HEK293 (cell line): ENCODE results near the gene ZFP2.
A peak's percentile ranks its signal among the peaks of the same experiment; 100 is the strongest.
"Not testable (repeated sequence)": the region's sequence is repeated elsewhere in the genome, so short reads cannot be mapped to it uniquely, and the experiment has no call there.

Experiments
- CTCF ChIA-PET: fragments of 350-600 bp; formaldehyde crosslinking; extraction: SDS; loops from one replicate; lab custom pipeline; 2021; ENCODE audit warnings: antibody characterized with exemption; lab: Yijun Ruan, JAX
- POLR2A ChIA-PET: fragments of 300-600 bp; formaldehyde crosslinking; extraction: SDS; loops from one replicate; lab custom pipeline; 2020; ENCODE audit warnings: antibody characterized with exemption, inconsistent platforms; lab: Yijun Ruan, JAX
- H3K27ac ChIP-seq: fragments of 200-500 bp; sonication (Bioruptor generic); 2 replicates; pipeline ENCODE4 v1.5.1; 2014; ENCODE audit warnings: low read depth, low read length, control low read depth, inconsistent platforms; ENCODE audit errors: extremely low read depth
- H3K36me3 ChIP-seq, 2 experiments: fragments of 200-500 bp in 1 of 2; sonication (Bioruptor generic) in 1 of 2; 1 replicate in 1 of 2; 2 replicates in 1 of 2; pipeline ENCODE4 v1.5.1; 2014 to 2017; ENCODE audit warnings: inconsistent platforms in 2 of 2, low read length in 2 of 2; ENCODE audit not compliant: control insufficient read depth in 2 of 2, insufficient read depth in 1 of 2
- H3K4me1 ChIP-seq: fragments of 200-500 bp; sonication (Bioruptor generic); 2 replicates; pipeline ENCODE4 v1.5.1; 2014; ENCODE audit warnings: mild to moderate bottlenecking, low read length, inconsistent platforms; ENCODE audit not compliant: control insufficient read depth, insufficient read depth
- H3K4me3 ChIP-seq: 2 replicates; pipeline ENCODE4 v1.5.1; 2011; ENCODE audit warnings: low read depth, mild to moderate bottlenecking, control low read depth, low read length, moderate library complexity
- H3K9me3 ChIP-seq: fragments of 200-500 bp; sonication (Bioruptor generic); 2 replicates; pipeline ENCODE4 v1.5.1; 2014; ENCODE audit warnings: low read depth, low read length, inconsistent platforms; ENCODE audit not compliant: control insufficient read depth, insufficient read depth
- PATZ1 ChIP-seq: fragments of 450-650 bp; formaldehyde crosslinking; IDR thresholded peaks from 2 replicates; pipeline ENCODE4 v1.5.1; 2016; ENCODE audit warnings: missing biosample characterization, missing genetic modification characterization
- WT1 ChIP-seq: fragments of 450-650 bp; formaldehyde crosslinking; IDR thresholded peaks from 2 replicates; pipeline ENCODE4 v1.5.1; 2016; ENCODE audit warnings: missing biosample characterization, missing genetic modification characterization
- ZBTB11 ChIP-seq: fragments of 450-650 bp; formaldehyde crosslinking; conservative IDR thresholded peaks from 2 replicates; pipeline ENCODE4 v1.5.1; 2016; ENCODE audit warnings: low read depth, missing biosample characterization, missing genetic modification characterization
- ZBTB17 ChIP-seq: fragments of 450-650 bp; formaldehyde crosslinking; IDR thresholded peaks from 2 replicates; pipeline ENCODE4 v1.5.1; 2016; ENCODE audit warnings: missing biosample characterization, missing genetic modification characterization
- ZNF223 ChIP-seq: fragments of 450-650 bp; formaldehyde crosslinking; IDR thresholded peaks from 2 replicates; pipeline ENCODE4 v1.5.1; 2016; ENCODE audit warnings: missing biosample characterization, missing genetic modification characterization
- ZNF398 ChIP-seq: fragments of 450-650 bp; formaldehyde crosslinking; IDR thresholded peaks from 2 replicates; pipeline ENCODE4 v1.5.1; 2017; ENCODE audit warnings: missing biosample characterization, missing genetic modification characterization
- ZNF549 ChIP-seq: fragments of 450-650 bp; IDR thresholded peaks from 2 replicates; pipeline ENCODE4 v1.5.1; 2018; ENCODE audit warnings: missing biosample characterization, missing genetic modification characterization, mild to moderate bottlenecking, inconsistent platforms, moderate library complexity
- ZNF610 ChIP-seq: fragments of 450-650 bp; formaldehyde crosslinking; IDR thresholded peaks from 2 replicates; pipeline ENCODE4 v1.5.1; 2016; ENCODE audit warnings: missing biosample characterization, missing genetic modification characterization, borderline replicate concordance
- ZNF660 ChIP-seq: fragments of 450-650 bp; IDR thresholded peaks from 2 replicates; pipeline ENCODE4 v1.5.1; 2018; ENCODE audit warnings: missing biosample characterization, mild to moderate bottlenecking, missing genetic modification characterization
- TF ChIP-seq, protein P1 (sequence below): fragments of 450-650 bp; formaldehyde crosslinking; conservative IDR thresholded peaks from 2 replicates; pipeline ENCODE4 v1.5.1; 2016; ENCODE audit warnings: low read depth, missing biosample characterization, missing genetic modification characterization
- TF ChIP-seq, protein P2 (sequence below): fragments of 450-650 bp; IDR thresholded peaks from 2 replicates; pipeline ENCODE4 v1.5.1; 2018; ENCODE audit warnings: missing biosample characterization, mild to moderate bottlenecking, missing genetic modification characterization
- TF ChIP-seq, protein P3 (sequence below): fragments of 450-650 bp; formaldehyde crosslinking; IDR thresholded peaks from 2 replicates; pipeline ENCODE4 v1.5.1; 2016; ENCODE audit warnings: missing biosample characterization, missing genetic modification characterization

ZFP2 gene

GRCh38 chr5:178859625-178860521 is 35.8 kb upstream of the ZFP2 start, which contains the start of gene ZNF354B (continued):
- peak; percentile 96 for TF ChIP-seq ZBTB17
- no peak for TF ChIP-seq PATZ1 (tag by site-specific recombination)
- peak; percentile 88 for TF ChIP-seq ZNF398
- 0 out of 2 replicates have a peak, but pooled peaks have one; percentile 6 for TF ChIP-seq ZNF549 (tag by site-specific recombination)
- TF ChIP-seq, protein P1, sequence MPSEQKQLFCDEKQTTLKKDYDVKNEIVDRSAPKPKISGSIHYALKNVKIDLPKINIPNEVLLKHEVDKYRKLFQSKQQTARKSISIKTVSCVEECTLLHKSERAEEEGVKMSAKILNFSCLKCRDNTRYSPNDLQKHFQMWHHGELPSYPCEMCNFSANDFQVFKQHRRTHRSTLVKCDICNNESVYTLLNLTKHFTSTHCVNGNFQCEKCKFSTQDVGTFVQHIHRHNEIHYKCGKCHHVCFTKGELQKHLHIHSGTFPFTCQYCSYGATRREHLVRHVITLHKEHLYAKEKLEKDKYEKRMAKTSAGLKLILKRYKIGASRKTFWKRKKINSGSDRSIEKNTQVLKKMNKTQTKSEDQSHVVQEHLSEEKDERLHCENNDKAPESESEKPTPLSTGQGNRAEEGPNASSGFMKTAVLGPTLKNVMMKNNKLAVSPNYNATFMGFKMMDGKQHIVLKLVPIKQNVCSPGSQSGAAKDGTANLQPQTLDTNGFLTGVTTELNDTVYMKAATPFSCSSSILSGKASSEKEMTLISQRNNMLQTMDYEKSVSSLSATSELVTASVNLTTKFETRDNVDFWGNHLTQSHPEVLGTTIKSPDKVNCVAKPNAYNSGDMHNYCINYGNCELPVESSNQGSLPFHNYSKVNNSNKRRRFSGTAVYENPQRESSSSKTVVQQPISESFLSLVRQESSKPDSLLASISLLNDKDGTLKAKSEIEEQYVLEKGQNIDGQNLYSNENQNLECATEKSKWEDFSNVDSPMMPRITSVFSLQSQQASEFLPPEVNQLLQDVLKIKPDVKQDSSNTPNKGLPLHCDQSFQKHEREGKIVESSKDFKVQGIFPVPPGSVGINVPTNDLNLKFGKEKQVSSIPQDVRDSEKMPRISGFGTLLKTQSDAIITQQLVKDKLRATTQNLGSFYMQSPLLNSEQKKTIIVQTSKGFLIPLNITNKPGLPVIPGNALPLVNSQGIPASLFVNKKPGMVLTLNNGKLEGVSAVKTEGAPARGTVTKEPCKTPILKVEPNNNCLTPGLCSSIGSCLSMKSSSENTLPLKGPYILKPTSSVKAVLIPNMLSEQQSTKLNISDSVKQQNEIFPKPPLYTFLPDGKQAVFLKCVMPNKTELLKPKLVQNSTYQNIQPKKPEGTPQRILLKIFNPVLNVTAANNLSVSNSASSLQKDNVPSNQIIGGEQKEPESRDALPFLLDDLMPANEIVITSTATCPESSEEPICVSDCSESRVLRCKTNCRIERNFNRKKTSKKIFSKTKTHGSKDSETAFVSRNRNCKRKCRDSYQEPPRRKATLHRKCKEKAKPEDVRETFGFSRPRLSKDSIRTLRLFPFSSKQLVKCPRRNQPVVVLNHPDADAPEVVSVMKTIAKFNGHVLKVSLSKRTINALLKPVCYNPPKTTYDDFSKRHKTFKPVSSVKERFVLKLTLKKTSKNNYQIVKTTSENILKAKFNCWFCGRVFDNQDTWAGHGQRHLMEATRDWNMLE, result 0 out of 2 replicates have a peak, but pooled peaks have one; percentile 32
- TF ChIP-seq ZBTB11 (tag by site-specific recombination), result peak; percentile 53
- TF ChIP-seq ZNF610 (tag by site-specific recombination), result peak; percentile 92
- TF ChIP-seq ZNF223 (tag by site-specific recombination), result no peak
- TF ChIP-seq, protein P2, sequence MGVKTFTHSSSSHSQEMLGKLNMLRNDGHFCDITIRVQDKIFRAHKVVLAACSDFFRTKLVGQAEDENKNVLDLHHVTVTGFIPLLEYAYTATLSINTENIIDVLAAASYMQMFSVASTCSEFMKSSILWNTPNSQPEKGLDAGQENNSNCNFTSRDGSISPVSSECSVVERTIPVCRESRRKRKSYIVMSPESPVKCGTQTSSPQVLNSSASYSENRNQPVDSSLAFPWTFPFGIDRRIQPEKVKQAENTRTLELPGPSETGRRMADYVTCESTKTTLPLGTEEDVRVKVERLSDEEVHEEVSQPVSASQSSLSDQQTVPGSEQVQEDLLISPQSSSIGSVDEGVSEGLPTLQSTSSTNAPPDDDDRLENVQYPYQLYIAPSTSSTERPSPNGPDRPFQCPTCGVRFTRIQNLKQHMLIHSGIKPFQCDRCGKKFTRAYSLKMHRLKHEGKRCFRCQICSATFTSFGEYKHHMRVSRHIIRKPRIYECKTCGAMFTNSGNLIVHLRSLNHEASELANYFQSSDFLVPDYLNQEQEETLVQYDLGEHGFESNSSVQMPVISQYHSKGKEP (tag by site-specific recombination), result no peak
- TF ChIP-seq, protein P3, sequence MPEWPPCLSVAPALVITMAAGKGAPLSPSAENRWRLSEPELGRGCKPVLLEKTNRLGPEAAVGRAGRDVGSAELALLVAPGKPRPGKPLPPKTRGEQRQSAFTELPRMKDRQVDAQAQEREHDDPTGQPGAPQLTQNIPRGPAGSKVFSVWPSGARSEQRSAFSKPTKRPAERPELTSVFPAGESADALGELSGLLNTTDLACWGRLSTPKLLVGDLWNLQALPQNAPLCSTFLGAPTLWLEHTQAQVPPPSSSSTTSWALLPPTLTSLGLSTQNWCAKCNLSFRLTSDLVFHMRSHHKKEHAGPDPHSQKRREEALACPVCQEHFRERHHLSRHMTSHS (tag by site-specific recombination), result no peak
- peak; percentile 34; the same call in 1 of the 2 replicates for TF ChIP-seq WT1 (tag by site-specific recombination)
- TF ChIP-seq ZNF660, result peak; percentile 46; the same call in 1 of the 2 replicates

DNA sequence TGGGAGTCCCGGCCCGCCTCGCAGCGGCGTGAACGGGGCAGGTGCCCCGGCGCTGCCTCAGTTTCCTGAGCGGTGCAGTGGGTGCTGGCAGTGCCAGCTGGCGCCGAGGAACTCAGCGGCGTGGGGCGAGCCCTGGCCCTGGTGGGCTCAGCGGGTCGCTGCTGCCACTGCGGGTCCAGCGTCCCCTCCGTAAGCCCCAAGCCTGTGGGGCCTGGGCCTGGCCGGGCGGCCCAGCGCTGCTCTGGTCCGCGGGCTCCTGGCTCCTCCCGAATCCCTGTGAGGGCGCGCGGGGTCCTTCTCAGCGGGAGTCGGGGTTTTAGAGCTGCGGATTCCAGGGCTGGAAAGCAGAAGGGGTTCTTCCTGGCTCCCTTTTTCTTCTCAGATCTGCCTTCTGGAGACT is 35.1 kb upstream of the ZFP2 start:
- CTCF ChIA-PET, H3K4me1 ChIP-seq, POLR2A ChIA-PET, H3K9me3 ChIP-seq: not testable (repeated sequence)
- peak overlapping the region; percentile 70 for H3K4me3 ChIP-seq
- peak overlapping the region; percentile 81; the same call in 1 of the 2 replicates for H3K27ac ChIP-seq
- H3K36me3 ChIP-seq, result peaks cover 10 to 40% of the 10 kb centered on the region in 2 experiments
